ENCODE results near the gene EXOC3L4.

- no peak for TF ChIP-seq POLR2A (IDR thresholded peaks at IDR 0.05; ENCODE audit: low read depth, low read length)
- no peak for TF ChIP-seq POLR2AphosphoS5 (IDR thresholded peaks at IDR 0.05; ENCODE audit: low read depth, low read length)
- TF ChIP-seq SPI1 (IDR thresholded peaks at IDR 0.05; ENCODE audit: low read depth, low read length): no peak
- no peak for TF ChIP-seq TAF1 (IDR thresholded peaks at IDR 0.05; ENCODE audit: low read depth, low read length)
These were observed 28.6 kb downstream of the EXOC3L4 start, which contains the start of gene TNFAIP2 for GRCh38 chr14:103122947-103123633.
